ENCODE data around the gene NPHP4. TPM values are rescaled to one million over a fixed set of nuclear protein-coding genes. Genes with fewer than 3 reads are reported as not detected.

NPHP4 gene
- total RNA-seq, 2 donors from 2014 or later, result 11.4 to 32.2 TPM

- Histone ChIP-seq H3K27me3 (replicated peaks; ENCODE audit: insufficient read depth) (no peaks in the 10 kb centered on the region), H3K27ac (no peak overlapping the region), H3K36me3 (no peaks in the 10 kb centered on the region), H3K4me3 (no peak overlapping the region), H3K4me1 (replicated peaks) (peaks cover 8% of the 10 kb centered on the region), H3K9me3 (no peaks in the 10 kb centered on the region)
- intact Hi-C loops (cut with DNase I), result loop anchor here (5.0 kb wide), 1 partner anchor 187 kb away; the partner anchor contains the start of gene CHD5
- TF ChIP-seq, protein P1, sequence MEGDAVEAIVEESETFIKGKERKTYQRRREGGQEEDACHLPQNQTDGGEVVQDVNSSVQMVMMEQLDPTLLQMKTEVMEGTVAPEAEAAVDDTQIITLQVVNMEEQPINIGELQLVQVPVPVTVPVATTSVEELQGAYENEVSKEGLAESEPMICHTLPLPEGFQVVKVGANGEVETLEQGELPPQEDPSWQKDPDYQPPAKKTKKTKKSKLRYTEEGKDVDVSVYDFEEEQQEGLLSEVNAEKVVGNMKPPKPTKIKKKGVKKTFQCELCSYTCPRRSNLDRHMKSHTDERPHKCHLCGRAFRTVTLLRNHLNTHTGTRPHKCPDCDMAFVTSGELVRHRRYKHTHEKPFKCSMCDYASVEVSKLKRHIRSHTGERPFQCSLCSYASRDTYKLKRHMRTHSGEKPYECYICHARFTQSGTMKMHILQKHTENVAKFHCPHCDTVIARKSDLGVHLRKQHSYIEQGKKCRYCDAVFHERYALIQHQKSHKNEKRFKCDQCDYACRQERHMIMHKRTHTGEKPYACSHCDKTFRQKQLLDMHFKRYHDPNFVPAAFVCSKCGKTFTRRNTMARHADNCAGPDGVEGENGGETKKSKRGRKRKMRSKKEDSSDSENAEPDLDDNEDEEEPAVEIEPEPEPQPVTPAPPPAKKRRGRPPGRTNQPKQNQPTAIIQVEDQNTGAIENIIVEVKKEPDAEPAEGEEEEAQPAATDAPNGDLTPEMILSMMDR (IDR thresholded peaks at IDR 0.05), result no peak
- no peak for TF ChIP-seq POLR2A (IDR thresholded peaks at IDR 0.05)
- WGBS, result 88% methylated on average over 29 of the region's 29 CpGs
- DNase-seq (ENCODE audit: low spot score), result no peak
These were observed 2.7 kb upstream of the NPHP4 start for GRCh38 chr1:5994713-5995621.

DNA sequence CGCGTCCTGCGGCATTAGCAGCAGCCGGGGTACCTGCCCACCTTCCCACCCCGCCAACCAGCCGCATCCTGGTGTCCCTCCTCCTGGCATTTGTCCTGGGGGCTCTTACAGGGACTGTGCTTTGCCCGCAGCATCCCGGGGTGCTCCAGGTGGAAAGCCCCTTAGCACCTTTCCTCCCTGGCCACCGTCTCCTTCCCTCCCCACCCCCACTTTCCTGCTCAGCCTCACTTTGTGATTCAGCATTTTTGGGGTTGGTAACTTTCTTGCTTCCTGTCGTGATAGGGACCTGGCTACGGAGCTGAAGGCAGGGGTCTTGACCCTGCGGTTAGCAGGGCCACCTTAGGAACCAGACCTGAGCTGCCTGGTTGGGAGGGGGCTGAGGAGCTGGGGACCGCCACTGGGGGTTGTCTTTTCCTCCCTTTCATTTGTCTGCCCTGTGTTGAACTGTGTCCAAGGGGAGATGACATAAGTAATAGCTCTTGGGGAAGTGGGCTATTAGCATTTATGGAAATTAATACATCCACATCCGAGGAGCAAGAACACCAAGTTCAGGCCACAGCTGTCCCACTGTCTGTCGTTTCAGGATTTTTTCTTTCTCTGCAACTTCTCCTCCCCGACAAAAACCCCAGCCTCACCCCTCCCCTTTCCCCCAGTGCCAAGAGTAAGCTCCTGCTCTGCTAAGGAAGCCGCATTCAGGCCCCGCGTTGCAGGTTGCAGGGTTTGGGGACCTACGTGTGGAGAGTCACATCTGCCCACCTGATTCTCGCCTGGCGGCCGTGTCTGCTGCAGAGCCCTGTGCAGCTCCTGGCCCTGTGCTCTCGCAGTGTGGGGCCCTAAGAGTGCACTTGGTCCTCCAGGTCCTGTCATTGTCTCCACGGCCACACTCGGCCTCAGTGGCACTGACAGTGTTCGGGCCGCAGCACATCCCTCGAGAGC is 1.6 kb upstream of the NPHP4 start:
- intact Hi-C loops (cut with DNase I), result loop anchor here (5.0 kb wide), 1 partner anchor 188 kb away; the partner anchor contains the start of gene CHD5
- no peaks in the 10 kb centered on the region for H3K9me3 ChIP-seq
- H3K4me3 ChIP-seq, result peak overlapping the region; percentile 65 to 70
- TF ChIP-seq, protein P1 (IDR thresholded peaks at IDR 0.05), result no peak
- no peak for TF ChIP-seq POLR2A (IDR thresholded peaks at IDR 0.05)
- no peak for TF ChIP-seq POLR2AphosphoS5 (IDR thresholded peaks at IDR 0.05)
- no peak overlapping the region for H3K27ac ChIP-seq
- H3K4me1 ChIP-seq (replicated peaks), result peaks cover 8% of the 10 kb centered on the region
- DNase-seq (ENCODE audit: low spot score), result no peak
- no peaks in the 10 kb centered on the region for H3K27me3 ChIP-seq (replicated peaks; ENCODE audit: insufficient read depth)
- no peaks in the 10 kb centered on the region for H3K36me3 ChIP-seq
- 50% methylated on average over 29 of the region's 29 CpGs for WGBS

- Histone ChIP-seq H3K4me1 (replicated peaks) (peaks cover 8% of the 10 kb centered on the region), H3K4me3 (peak overlapping the region; percentile 65 to 70), H3K27ac (no peak overlapping the region), H3K27me3 (replicated peaks; ENCODE audit: insufficient read depth) (no peaks in the 10 kb centered on the region), H3K9me3 (no peaks in the 10 kb centered on the region), H3K36me3 (no peaks in the 10 kb centered on the region)
- no peak for DNase-seq (ENCODE audit: low spot score)
- WGBS, result 1% methylated on average over 49 of the region's 49 CpGs
- intact Hi-C loops (cut with DNase I), result loop anchor here (5.0 kb wide), 1 partner anchor 189 kb away; the partner anchor contains the start of gene CHD5
- TF ChIP-seq POLR2AphosphoS5 (IDR thresholded peaks at IDR 0.05) (no peak), POLR2A (IDR thresholded peaks at IDR 0.05) (no peak)
- TF ChIP-seq, protein P1 (IDR thresholded peaks at IDR 0.05), result no peak
These were observed 760 bp upstream of the NPHP4 start for GRCh38 chr1:5992814-5993555.

- 0% methylated on average over 36 of the region's 60 CpGs for WGBS
- peaks cover 8% of the 10 kb centered on the region for H3K4me1 ChIP-seq (replicated peaks)
These were observed 722 bp downstream of the NPHP4 start for GRCh38 chr1:5991381-5992025.

More at GRCh38 chr1:5991381-5992025, 722 bp downstream of the NPHP4 start:
- Histone ChIP-seq H3K4me3 (peak overlapping the region; percentile 65 to 70), H3K27me3 (replicated peaks; ENCODE audit: insufficient read depth) (no peaks in the 10 kb centered on the region), H3K9me3 (no peaks in the 10 kb centered on the region), H3K27ac (peak overlapping the region; percentile 75 to 84), H3K36me3 (no peaks in the 10 kb centered on the region)
- intact Hi-C loops (cut with DNase I), result loop anchor here (5.0 kb wide), 1 partner anchor 191 kb away; the partner anchor contains the start of gene CHD5
- no peak for DNase-seq (ENCODE audit: low spot score)
- TF ChIP-seq POLR2AphosphoS5 (IDR thresholded peaks at IDR 0.05) (no peak), POLR2A (IDR thresholded peaks at IDR 0.05) (no peak)
- TF ChIP-seq, protein P1 (IDR thresholded peaks at IDR 0.05), result no peak
